Left ventricle myocardium inferior (tissue), 1 donor: ENCODE data around the gene WDR88. TPM values are rescaled to one million over a fixed set of nuclear protein-coding genes. Genes with fewer than 3 reads are reported as not detected.
"Not testable (repeated sequence)": the region's sequence is repeated elsewhere in the genome, so short reads cannot be mapped to it uniquely, and the experiment has no call there.

ENCODE experiments used
- DNase-seq: peaks from one replicate; pipeline ENCODE4 v3.0.0-alpha.2; 2020
- H3K27ac ChIP-seq: fragments of 200-600 bp; replicated peaks from 2 replicates; pipeline ENCODE4 v1.8.0; 2021
- H3K27me3 ChIP-seq: fragments of 200-600 bp; 2 replicates; pipeline ENCODE4 v1.8.0; 2021; ENCODE audit warnings: low read depth
- H3K36me3 ChIP-seq: fragments of 200-600 bp; 2 replicates; pipeline ENCODE4 v1.8.0; 2021
- H3K4me1 ChIP-seq: fragments of 200-600 bp; 2 replicates; pipeline ENCODE4 v1.8.0; 2021
- H3K4me3 ChIP-seq: fragments of 200-600 bp; 2 replicates; pipeline ENCODE4 v1.8.0; 2021; ENCODE audit warnings: mild to moderate bottlenecking, moderate library complexity
- H3K9me3 ChIP-seq: fragments of 200-600 bp; replicated peaks from 2 replicates; pipeline ENCODE4 v1.8.0; 2021
- intact Hi-C: fragments of 100-400 bp; cut with micrococcal nuclease; formaldehyde crosslinking; loops from one replicate; pipeline ENCODE4 v1.11.0; 2022
- total RNA-seq: library from RNA; stranded (reverse); fragmentation: NEBNext Ultra II Directional; extraction: Animal tissue kit (Norgen Biotek cat#: 25700); gene quantifications from one replicate; pipeline ENCODE4 v1.2.1, GENCODE V29; 2021
- TF ChIP-seq, protein P1 (sequence below): fragments of 200-600 bp; IDR thresholded peaks from 2 replicates; pipeline ENCODE4 v1.8.0; 2021; ENCODE audit warnings: antibody characterized with exemption, mild to moderate bottlenecking, borderline replicate concordance
- donor health status: DM: no; HTN: yes; CAD: no; lungs with severe emphysema.

The WDR88 gene
- total RNA-seq, 1 donor from 2014 or later = not detected

DNA sequence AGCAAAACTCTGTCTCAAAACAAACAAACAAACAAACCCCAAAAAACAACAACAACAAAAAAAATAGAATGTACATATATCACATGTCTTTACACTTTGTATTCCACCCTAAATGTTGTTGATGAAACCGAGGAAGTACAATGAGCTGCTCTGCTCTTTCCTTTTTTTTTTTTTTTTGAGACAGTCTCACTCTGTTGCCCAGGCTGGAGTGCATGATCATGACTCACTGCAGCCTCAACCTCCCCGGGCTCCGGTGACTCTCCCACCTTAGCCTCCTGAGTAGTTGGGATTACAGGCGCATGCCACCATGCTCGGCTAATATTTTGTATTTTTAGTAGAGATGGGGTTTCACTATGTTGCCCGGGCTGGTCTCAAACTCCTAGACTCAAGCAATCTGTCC is 31.6 kb downstream of the WDR88 start:
- Histone ChIP-seq H3K27ac (no peak overlapping the region), H3K36me3 (no peaks in the 10 kb centered on the region), H3K4me1 (no peaks in the 10 kb centered on the region), H3K9me3 (peaks cover 11% of the 10 kb centered on the region), H3K27me3 (no peaks in the 10 kb centered on the region), H3K4me3 (no peak overlapping the region)
- intact Hi-C loops = no loop called here
- DNase-seq = no peak
- TF ChIP-seq, protein P1, sequence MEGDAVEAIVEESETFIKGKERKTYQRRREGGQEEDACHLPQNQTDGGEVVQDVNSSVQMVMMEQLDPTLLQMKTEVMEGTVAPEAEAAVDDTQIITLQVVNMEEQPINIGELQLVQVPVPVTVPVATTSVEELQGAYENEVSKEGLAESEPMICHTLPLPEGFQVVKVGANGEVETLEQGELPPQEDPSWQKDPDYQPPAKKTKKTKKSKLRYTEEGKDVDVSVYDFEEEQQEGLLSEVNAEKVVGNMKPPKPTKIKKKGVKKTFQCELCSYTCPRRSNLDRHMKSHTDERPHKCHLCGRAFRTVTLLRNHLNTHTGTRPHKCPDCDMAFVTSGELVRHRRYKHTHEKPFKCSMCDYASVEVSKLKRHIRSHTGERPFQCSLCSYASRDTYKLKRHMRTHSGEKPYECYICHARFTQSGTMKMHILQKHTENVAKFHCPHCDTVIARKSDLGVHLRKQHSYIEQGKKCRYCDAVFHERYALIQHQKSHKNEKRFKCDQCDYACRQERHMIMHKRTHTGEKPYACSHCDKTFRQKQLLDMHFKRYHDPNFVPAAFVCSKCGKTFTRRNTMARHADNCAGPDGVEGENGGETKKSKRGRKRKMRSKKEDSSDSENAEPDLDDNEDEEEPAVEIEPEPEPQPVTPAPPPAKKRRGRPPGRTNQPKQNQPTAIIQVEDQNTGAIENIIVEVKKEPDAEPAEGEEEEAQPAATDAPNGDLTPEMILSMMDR = no peak

DNA sequence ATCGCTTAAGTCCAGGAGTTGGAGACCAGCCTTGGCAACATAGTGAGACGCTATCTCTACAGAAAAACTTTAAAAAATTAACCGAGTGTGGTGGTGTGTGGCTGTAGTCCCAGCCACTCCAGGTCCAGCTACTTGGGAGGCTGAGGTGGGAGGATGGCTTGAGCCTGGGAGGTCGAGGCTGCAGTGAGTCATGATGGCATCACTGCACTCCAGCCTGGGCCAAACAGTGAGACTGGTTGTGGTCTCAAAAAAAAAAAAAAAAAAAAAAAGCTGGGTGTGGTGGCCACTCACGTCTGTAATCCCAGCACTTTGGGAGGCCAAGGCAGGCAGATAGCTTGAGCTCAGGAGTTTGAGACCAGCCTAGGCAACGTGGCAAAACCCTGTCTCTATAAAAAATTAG is 34.1 kb downstream of the WDR88 start:
- peaks cover 11% of the 10 kb centered on the region for H3K9me3 ChIP-seq
- DNase-seq, H3K27me3 ChIP-seq, H3K4me1 ChIP-seq, H3K36me3 ChIP-seq, H3K4me3 ChIP-seq, intact Hi-C loops, H3K27ac ChIP-seq: not testable (repeated sequence)

DNA sequence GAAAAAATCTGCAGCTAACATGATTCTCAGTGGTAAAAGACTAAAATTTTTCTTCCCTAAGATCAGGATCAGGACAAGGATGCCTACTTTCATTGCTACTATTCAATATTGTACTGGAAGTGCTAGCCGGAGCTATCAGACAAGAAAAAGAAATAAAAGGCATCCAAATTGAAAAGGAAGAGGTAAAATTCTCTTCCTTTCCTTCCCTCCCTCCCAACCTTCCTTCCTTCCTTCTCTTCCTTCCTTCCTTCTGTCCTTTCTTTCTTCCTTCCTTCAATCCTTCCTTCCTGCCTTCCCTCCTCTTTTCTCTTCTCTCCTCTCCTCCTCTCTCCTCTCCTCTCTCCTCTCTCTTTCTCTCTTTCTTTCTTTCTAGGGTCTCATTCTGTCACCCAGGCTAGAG is 35.5 kb downstream of the WDR88 start:
- no peaks in the 10 kb centered on the region for H3K36me3 ChIP-seq
- H3K9me3 ChIP-seq = peaks cover 11% of the 10 kb centered on the region
- no peaks in the 10 kb centered on the region for H3K4me1 ChIP-seq
- H3K27me3 ChIP-seq = no peaks in the 10 kb centered on the region
- H3K4me3 ChIP-seq = no peak overlapping the region
- no peak for DNase-seq
- no peak overlapping the region for H3K27ac ChIP-seq
- intact Hi-C loops = no loop called here
- TF ChIP-seq, protein P1 = no peak

DNA sequence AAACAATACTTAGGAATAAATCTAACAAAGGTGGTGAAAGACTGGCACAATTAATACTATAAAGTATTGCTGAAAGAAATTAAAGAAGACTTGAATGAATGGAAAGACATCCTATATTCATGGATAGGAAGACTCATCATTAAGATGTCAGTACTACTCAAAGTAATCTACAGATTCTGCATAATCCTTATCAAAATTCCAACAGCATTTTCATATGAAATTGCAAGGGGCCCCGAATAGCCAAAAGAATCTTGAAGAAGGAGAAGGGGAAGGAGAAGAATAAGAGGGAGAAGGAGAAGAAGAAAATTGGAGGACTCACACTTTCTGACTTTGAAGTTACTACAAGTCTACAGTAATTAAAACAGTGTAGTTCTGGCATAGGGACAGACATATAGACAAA is 36.6 kb downstream of the WDR88 start:
- DNase-seq = no peak
- H3K9me3 ChIP-seq = peaks cover 11% of the 10 kb centered on the region
- TF ChIP-seq, protein P1 = no peak
- H3K4me3 ChIP-seq = no peak overlapping the region
- intact Hi-C loops = no loop called here
- no peak overlapping the region for H3K27ac ChIP-seq
- H3K36me3 ChIP-seq = no peaks in the 10 kb centered on the region
- H3K4me1 ChIP-seq = peaks cover 9% of the 10 kb centered on the region
- no peaks in the 10 kb centered on the region for H3K27me3 ChIP-seq

DNA sequence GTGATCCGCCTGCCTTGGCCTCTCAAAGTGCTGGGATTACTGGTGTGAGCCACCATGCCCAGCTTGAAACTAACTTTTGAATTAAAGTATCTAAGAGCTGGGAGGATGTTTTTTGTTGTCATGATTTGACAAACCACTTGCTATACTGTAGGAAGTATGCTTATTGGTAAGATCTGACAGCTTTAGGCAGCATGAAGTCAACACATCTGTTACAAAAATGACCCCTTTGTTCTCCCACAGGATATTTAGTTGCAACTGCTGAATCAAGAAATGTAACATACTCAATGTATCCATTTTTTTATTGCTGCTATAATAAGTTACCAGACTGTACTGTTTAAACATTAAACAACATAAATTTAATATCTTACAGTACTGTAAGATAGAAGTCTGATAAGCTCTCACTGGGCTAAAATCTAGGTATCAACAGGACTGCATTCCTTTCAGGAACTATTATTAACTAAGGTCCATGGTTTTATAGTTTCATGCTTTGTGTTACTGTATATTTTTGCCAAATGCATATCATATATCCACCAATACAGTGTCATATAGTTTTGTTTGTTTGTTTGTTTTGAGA is 39.4 kb downstream of the WDR88 start:
- no peaks in the 10 kb centered on the region for H3K27me3 ChIP-seq
- H3K9me3 ChIP-seq = peaks cover 11% of the 10 kb centered on the region
- intact Hi-C loops = no loop called here
- no peak overlapping the region for H3K4me3 ChIP-seq
- DNase-seq = no peak
- peaks cover 26% of the 10 kb centered on the region for H3K4me1 ChIP-seq
- TF ChIP-seq, protein P1 = no peak
- no peak overlapping the region for H3K27ac ChIP-seq
- no peaks in the 10 kb centered on the region for H3K36me3 ChIP-seq

DNA sequence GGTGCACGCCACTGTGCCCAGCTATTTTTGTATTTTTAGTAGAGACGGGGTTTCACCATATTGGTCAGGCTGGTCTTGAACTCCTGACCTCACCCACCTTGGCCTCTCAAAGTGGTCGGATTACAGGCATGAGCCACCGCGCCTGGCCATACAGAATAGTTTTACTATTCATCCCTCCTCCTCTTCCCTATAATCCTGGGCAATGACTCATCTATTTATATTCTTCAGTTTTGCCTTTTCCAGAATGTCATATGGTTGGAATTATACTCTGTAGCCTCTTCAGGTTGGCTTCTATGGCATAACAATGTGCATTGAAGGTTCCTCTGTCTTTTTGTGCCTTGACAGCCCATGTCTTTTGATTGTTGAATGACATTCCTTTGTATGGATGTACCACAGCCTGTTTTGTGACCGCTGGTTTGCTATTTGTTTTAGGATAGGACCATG is 40.0 kb downstream of the WDR88 start:
- TF ChIP-seq, protein P1 = no peak

More for the DNA sequence above, 40.0 kb downstream of the WDR88 start:
- Histone ChIP-seq H3K36me3 (no peaks in the 10 kb centered on the region), H3K27ac (no peak overlapping the region), H3K27me3 (no peaks in the 10 kb centered on the region), H3K4me1 (peaks cover 30% of the 10 kb centered on the region), H3K9me3 (peaks cover 10% of the 10 kb centered on the region), H3K4me3 (no peak overlapping the region)
- intact Hi-C loops = no loop called here
- no peak for DNase-seq
